Neural progenitor cell (in vitro differentiated cells): Measurements from ENCODE around the gene STX11. TPM values are rescaled to one million over a fixed set of nuclear protein-coding genes. Genes with fewer than 3 reads are reported as not detected.

Experiments
- DNase-seq: peaks from one replicate; pipeline ENCODE4 v3.0.0-alpha.2; 2016; ENCODE audit warnings: low spot score
- H2AFZ ChIP-seq: fragments of 200-600 bp; sonication (generic); replicated peaks from 2 replicates; pipeline ENCODE4 v1.6.1; 2016; ENCODE audit warnings: antibody characterized with exemption
- H3F3A ChIP-seq: fragments of 200-600 bp; sonication (generic); 2 replicates; pipeline ENCODE4 v1.6.1; 2016; ENCODE audit warnings: antibody characterized with exemption, low read depth
- H3K27ac ChIP-seq: fragments of 200-600 bp; sonication (generic); 2 replicates; pipeline ENCODE4 v1.5.1; 2016; ENCODE audit warnings: mild to moderate bottlenecking
- H3K27me3 ChIP-seq: fragments of 200-600 bp; sonication (generic); 2 replicates; pipeline ENCODE4 v1.6.1; 2016; ENCODE audit warnings: mild to moderate bottlenecking, moderate library complexity
- H3K36me3 ChIP-seq: fragments of 200-600 bp; sonication (generic); 2 replicates; pipeline ENCODE4 v1.5.1; 2016
- H3K4me1 ChIP-seq: fragments of 200-600 bp; sonication (generic); 2 replicates; pipeline ENCODE4 v1.6.1; 2016; ENCODE audit warnings: mixed run types
- H3K4me2 ChIP-seq: fragments of 200-600 bp; sonication (generic); 2 replicates; pipeline ENCODE4 v1.6.1; 2016
- H3K4me3 ChIP-seq: fragments of 200-600 bp; sonication (generic); 2 replicates; pipeline ENCODE4 v1.5.1; 2016
- H3K79me2 ChIP-seq: fragments of 200-600 bp; sonication (generic); 2 replicates; pipeline ENCODE4 v1.6.1; 2016; ENCODE audit warnings: low read depth
- H3K9ac ChIP-seq: fragments of 200-600 bp; sonication (generic); 2 replicates; pipeline ENCODE4 v1.6.1; 2016
- H3K9me3 ChIP-seq: fragments of 200-600 bp; sonication (generic); 2 replicates; pipeline ENCODE4 v1.5.1; 2016; ENCODE audit warnings: low read depth
- H4K20me1 ChIP-seq: fragments of 200-600 bp; sonication (generic); 2 replicates; pipeline ENCODE4 v1.6.1; 2016; ENCODE audit warnings: low read depth
- H3K27ac Mint-ChIP-seq: 3 replicates; pipeline ENCODE4 v1.8.0; 2021; ENCODE audit warnings: mixed read lengths
- H3K27me3 Mint-ChIP-seq: 2 replicates; pipeline ENCODE4 v1.8.0; 2022; ENCODE audit warnings: low read depth, mild to moderate bottlenecking, inconsistent platforms, moderate library complexity, mixed read lengths; ENCODE audit not compliant: insufficient read depth
- H3K36me3 Mint-ChIP-seq: 3 replicates; pipeline ENCODE4 v1.8.0; 2021; ENCODE audit warnings: mixed read lengths
- H3K4me1 Mint-ChIP-seq: 3 replicates; pipeline ENCODE4 v1.8.0; 2021; ENCODE audit warnings: mixed read lengths
- H3K4me3 Mint-ChIP-seq: 3 replicates; pipeline ENCODE4 v1.8.0; 2021; ENCODE audit warnings: mild to moderate bottlenecking, moderate library complexity, mixed read lengths
- H3K9me3 Mint-ChIP-seq: 3 replicates; pipeline ENCODE4 v1.8.0; 2020; ENCODE audit warnings: mixed read lengths
- CTCF ChIP-seq: fragments of 200-600 bp; sonication (generic); IDR thresholded peaks from 2 replicates; pipeline ENCODE4 v1.5.1; 2017; ENCODE audit warnings: antibody characterized with exemption, mild to moderate bottlenecking
- EZH2 ChIP-seq: fragments of 200-600 bp; sonication (generic); IDR thresholded peaks from 2 replicates; pipeline ENCODE4 v1.6.1; 2017; ENCODE audit warnings: antibody characterized with exemption, mild to moderate bottlenecking, moderate library complexity
- EZH2phosphoT487 ChIP-seq: fragments of 200-600 bp; sonication (generic); IDR thresholded peaks from 2 replicates; pipeline ENCODE4 v1.6.1; 2017; ENCODE audit warnings: antibody characterized with exemption
- total RNA-seq: library from RNA; depleted of rRNA; stranded (reverse); fragments of >200 nt; gene quantifications from 2 replicates; pipeline ENCODE4 v1.2.3, GENCODE V29; 2015; ENCODE audit warnings: low replicate concordance

STX11 gene
- total RNA-seq, 1 donor from 2014 or later = not detected

- H3K4me2 ChIP-seq = no peak overlapping the region
- TF ChIP-seq CTCF (no peak), EZH2 (no peak), EZH2phosphoT487 (no peak)
- no peaks in the 10 kb centered on the region for H3K4me1 ChIP-seq
- no peak overlapping the region for H3K9ac ChIP-seq
- Mint-ChIP-seq H3K4me1 (no peaks in the 10 kb centered on the region), H3K9me3 (no peaks in the 10 kb centered on the region), H3K27ac (no peak overlapping the region), H3K36me3 (no peaks in the 10 kb centered on the region), H3K27me3 (peaks cover 2% of the 10 kb centered on the region), H3K4me3 (no peak overlapping the region)
- no peak overlapping the region for H2AFZ ChIP-seq
- no peaks in the 10 kb centered on the region for H4K20me1 ChIP-seq
- no peaks in the 10 kb centered on the region for H3K27me3 ChIP-seq
- no peaks in the 10 kb centered on the region for H3K36me3 ChIP-seq
- no peaks in the 10 kb centered on the region for H3K79me2 ChIP-seq
- H3K9me3 ChIP-seq = no peaks in the 10 kb centered on the region
- no peaks in the 10 kb centered on the region for H3F3A ChIP-seq
- H3K27ac ChIP-seq = no peak overlapping the region
- DNase-seq = no peak
- no peak overlapping the region for H3K4me3 ChIP-seq
Observed at GRCh38 chr6:144176043-144176442, 25.7 kb downstream of the STX11 start.

- Mint-ChIP-seq H3K27me3 (peaks cover 2% of the 10 kb centered on the region), H3K27ac (no peak overlapping the region), H3K4me3 (no peak overlapping the region), H3K4me1 (no peaks in the 10 kb centered on the region), H3K9me3 (no peaks in the 10 kb centered on the region), H3K36me3 (no peaks in the 10 kb centered on the region)
- H4K20me1 ChIP-seq = no peaks in the 10 kb centered on the region
- no peak overlapping the region for H3K4me2 ChIP-seq
- H3K9me3 ChIP-seq = no peaks in the 10 kb centered on the region
- no peak overlapping the region for H3K27ac ChIP-seq
- H3F3A ChIP-seq = no peaks in the 10 kb centered on the region
- no peaks in the 10 kb centered on the region for H3K27me3 ChIP-seq
- H3K36me3 ChIP-seq = no peaks in the 10 kb centered on the region
- H3K79me2 ChIP-seq = no peaks in the 10 kb centered on the region
- H2AFZ ChIP-seq = no peak overlapping the region
- H3K4me1 ChIP-seq = no peaks in the 10 kb centered on the region
- H3K9ac ChIP-seq = no peak overlapping the region
- DNase-seq = no peak
- H3K4me3 ChIP-seq = no peak overlapping the region
- no peak for TF ChIP-seq EZH2phosphoT487
- no peak for TF ChIP-seq CTCF
- no peak for TF ChIP-seq EZH2
Observed at GRCh38 chr6:144177726-144178125, 27.4 kb downstream of the STX11 start.

- Histone ChIP-seq H3K9ac (no peak overlapping the region), H3K27ac (no peak overlapping the region), H3K79me2 (no peaks in the 10 kb centered on the region), H3K4me2 (no peak overlapping the region), H3K4me3 (no peak overlapping the region), H3K4me1 (no peaks in the 10 kb centered on the region), H3K36me3 (no peaks in the 10 kb centered on the region), H4K20me1 (no peaks in the 10 kb centered on the region), H3K9me3 (no peaks in the 10 kb centered on the region), H3F3A (no peaks in the 10 kb centered on the region), H3K27me3 (no peaks in the 10 kb centered on the region), H2AFZ (no peak overlapping the region)
- Mint-ChIP-seq H3K27me3 (peaks cover 2% of the 10 kb centered on the region), H3K36me3 (no peaks in the 10 kb centered on the region), H3K27ac (no peak overlapping the region), H3K9me3 (no peaks in the 10 kb centered on the region), H3K4me3 (no peak overlapping the region), H3K4me1 (no peaks in the 10 kb centered on the region)
- DNase-seq = no peak
- TF ChIP-seq EZH2 (no peak), CTCF (no peak), EZH2phosphoT487 (no peak)
Observed at GRCh38 chr6:144178323-144178722, 28.0 kb downstream of the STX11 start.

GRCh38 chr6:144179237-144179636 is 28.9 kb downstream of the STX11 start:
- no peak overlapping the region for H3K4me3 ChIP-seq
- H3F3A ChIP-seq = no peaks in the 10 kb centered on the region
- H3K4me1 Mint-ChIP-seq = peaks cover 3% of the 10 kb centered on the region
- no peaks in the 10 kb centered on the region for H3K79me2 ChIP-seq
- DNase-seq = no peak
- H3K9me3 ChIP-seq = no peaks in the 10 kb centered on the region
- no peaks in the 10 kb centered on the region for H3K4me1 ChIP-seq
- no peak overlapping the region for H3K4me2 ChIP-seq
- H3K36me3 Mint-ChIP-seq = no peaks in the 10 kb centered on the region
- H3K36me3 ChIP-seq = no peaks in the 10 kb centered on the region
- H3K27me3 ChIP-seq = no peaks in the 10 kb centered on the region
- TF ChIP-seq EZH2phosphoT487 (no peak), EZH2 (no peak), CTCF (no peak)
- H3K9me3 Mint-ChIP-seq = no peaks in the 10 kb centered on the region
- no peak overlapping the region for H3K27ac Mint-ChIP-seq
- no peak overlapping the region for H3K27ac ChIP-seq
- no peak overlapping the region for H2AFZ ChIP-seq
- no peak overlapping the region for H3K9ac ChIP-seq
- no peaks in the 10 kb centered on the region for H4K20me1 ChIP-seq
- H3K27me3 Mint-ChIP-seq = peaks cover 2% of the 10 kb centered on the region
- H3K4me3 Mint-ChIP-seq = no peak overlapping the region
